DND-41 (cell line): ENCODE measurements around the gene NDUFS6.

ENCODE experiments used
- ATAC-seq: fragments of 200-7000 bp; cut with Tn5 transposase; 3 replicates; pipeline ENCODE4 v1.9.1; 2021; ENCODE audit warnings: low read depth; ENCODE audit not compliant: insufficient read depth
- DNase-seq: peaks from one replicate; pipeline ENCODE4 v3.0.0-alpha.2; 2020
- H2AFZ ChIP-seq: 2 replicates; pipeline ENCODE4 v1.6.0; 2012; ENCODE audit warnings: low read depth, low read length
- H3K27ac ChIP-seq: 2 replicates; pipeline ENCODE4 v1.5.1; 2012; ENCODE audit warnings: low read length, inconsistent platforms
- H3K27me3 ChIP-seq: fragments of 200-600 bp; sonication (generic); 2 replicates; pipeline ENCODE4 v1.6.0; 2012; ENCODE audit warnings: low read length, mild to moderate bottlenecking, inconsistent platforms; ENCODE audit not compliant: insufficient read depth, poor library complexity
- H3K36me3 ChIP-seq: 2 replicates; pipeline ENCODE4 v1.5.1; 2012; ENCODE audit warnings: low read length, inconsistent platforms; ENCODE audit not compliant: insufficient read depth
- H3K4me1 ChIP-seq: 2 replicates; pipeline ENCODE4 v1.5.1; 2012; ENCODE audit warnings: mild to moderate bottlenecking, low read length; ENCODE audit not compliant: insufficient read depth
- H3K4me2 ChIP-seq: 2 replicates; pipeline ENCODE4 v1.6.0; 2012; ENCODE audit warnings: mild to moderate bottlenecking, moderate library complexity, low read length, inconsistent platforms; ENCODE audit not compliant: insufficient read depth
- H3K4me3 ChIP-seq, 2 experiments: fragments of 200-600 bp in 1 of 2; shearing (Covaris generic) in 1 of 2; 2 replicates each; pipeline ENCODE4 v1.5.1; 2012 to 2016; ENCODE audit warnings: inconsistent platforms in 2 of 2, low read length in 2 of 2, mild to moderate bottlenecking in 2 of 2, low read depth in 1 of 2, moderate library complexity in 1 of 2
- H3K79me2 ChIP-seq: 2 replicates; pipeline ENCODE4 v1.6.0; 2012; ENCODE audit warnings: low read length, inconsistent platforms; ENCODE audit not compliant: insufficient read depth
- H3K9ac ChIP-seq: 2 replicates; pipeline ENCODE4 v1.6.0; 2012; ENCODE audit warnings: low read depth, mild to moderate bottlenecking, inconsistent platforms, low read length, moderate library complexity
- H3K9me3 ChIP-seq: 2 replicates; pipeline ENCODE4 v1.5.1; 2012; ENCODE audit warnings: low read length, moderate library complexity, mild to moderate bottlenecking, inconsistent platforms; ENCODE audit not compliant: insufficient read depth, severe bottlenecking
- H4K20me1 ChIP-seq: 2 replicates; pipeline ENCODE4 v1.6.0; 2012; ENCODE audit warnings: low read length; ENCODE audit not compliant: insufficient read depth
- EZH2 ChIP-seq: IDR thresholded peaks from 3 replicates; pipeline ENCODE4 v1.6.1; 2012; ENCODE audit warnings: borderline replicate concordance, low read depth, mild to moderate bottlenecking, moderate library complexity, low read length, inconsistent platforms; ENCODE audit not compliant: severe bottlenecking
- TF ChIP-seq, protein P1 (sequence below): IDR thresholded peaks from 2 replicates; pipeline ENCODE4 v1.5.1; 2012; ENCODE audit warnings: borderline replicate concordance, low read length, moderate library complexity, mild to moderate bottlenecking; ENCODE audit not compliant: poor library complexity, severe bottlenecking; ENCODE audit errors: extremely low read depth

The NDUFS6 gene

DNA sequence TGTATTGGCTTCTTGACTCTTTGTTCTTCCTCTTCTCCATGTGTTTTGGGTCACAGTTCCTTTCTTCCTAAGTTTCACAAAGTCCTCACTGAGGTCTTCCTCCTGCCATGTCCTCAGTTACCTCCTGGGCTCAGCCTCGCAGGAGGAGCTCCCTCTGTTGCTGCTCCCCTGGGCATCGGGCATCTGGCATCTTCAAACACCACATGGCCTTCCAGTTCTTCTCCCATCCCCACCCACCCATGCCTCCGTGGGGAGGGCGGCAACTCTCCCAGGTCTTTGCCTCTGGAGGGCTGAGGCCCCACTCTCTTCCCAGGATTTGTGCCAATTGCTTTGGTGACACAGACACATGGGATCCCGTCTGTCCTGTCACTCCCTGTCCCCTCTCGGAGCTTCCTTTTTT lies 24.4 kb upstream of the NDUFS6 start:
- H3K9ac ChIP-seq = no peak overlapping the region
- no peaks in the 10 kb centered on the region for H3K4me1 ChIP-seq
- no peak for ATAC-seq
- no peak overlapping the region for H2AFZ ChIP-seq
- H3K9me3 ChIP-seq = no peaks in the 10 kb centered on the region
- H3K4me2 ChIP-seq = no peak overlapping the region
- DNase-seq = no peak
- no peaks in the 10 kb centered on the region for H3K79me2 ChIP-seq
- peaks cover 15% of the 10 kb centered on the region for H3K27me3 ChIP-seq
- H3K36me3 ChIP-seq = no peaks in the 10 kb centered on the region
- no peak overlapping the region for H3K4me3 ChIP-seq
- TF ChIP-seq EZH2 = no peak
- TF ChIP-seq, protein P1, sequence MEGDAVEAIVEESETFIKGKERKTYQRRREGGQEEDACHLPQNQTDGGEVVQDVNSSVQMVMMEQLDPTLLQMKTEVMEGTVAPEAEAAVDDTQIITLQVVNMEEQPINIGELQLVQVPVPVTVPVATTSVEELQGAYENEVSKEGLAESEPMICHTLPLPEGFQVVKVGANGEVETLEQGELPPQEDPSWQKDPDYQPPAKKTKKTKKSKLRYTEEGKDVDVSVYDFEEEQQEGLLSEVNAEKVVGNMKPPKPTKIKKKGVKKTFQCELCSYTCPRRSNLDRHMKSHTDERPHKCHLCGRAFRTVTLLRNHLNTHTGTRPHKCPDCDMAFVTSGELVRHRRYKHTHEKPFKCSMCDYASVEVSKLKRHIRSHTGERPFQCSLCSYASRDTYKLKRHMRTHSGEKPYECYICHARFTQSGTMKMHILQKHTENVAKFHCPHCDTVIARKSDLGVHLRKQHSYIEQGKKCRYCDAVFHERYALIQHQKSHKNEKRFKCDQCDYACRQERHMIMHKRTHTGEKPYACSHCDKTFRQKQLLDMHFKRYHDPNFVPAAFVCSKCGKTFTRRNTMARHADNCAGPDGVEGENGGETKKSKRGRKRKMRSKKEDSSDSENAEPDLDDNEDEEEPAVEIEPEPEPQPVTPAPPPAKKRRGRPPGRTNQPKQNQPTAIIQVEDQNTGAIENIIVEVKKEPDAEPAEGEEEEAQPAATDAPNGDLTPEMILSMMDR = no peak
- no peak overlapping the region for H3K27ac ChIP-seq
- no peaks in the 10 kb centered on the region for H4K20me1 ChIP-seq

DNA sequence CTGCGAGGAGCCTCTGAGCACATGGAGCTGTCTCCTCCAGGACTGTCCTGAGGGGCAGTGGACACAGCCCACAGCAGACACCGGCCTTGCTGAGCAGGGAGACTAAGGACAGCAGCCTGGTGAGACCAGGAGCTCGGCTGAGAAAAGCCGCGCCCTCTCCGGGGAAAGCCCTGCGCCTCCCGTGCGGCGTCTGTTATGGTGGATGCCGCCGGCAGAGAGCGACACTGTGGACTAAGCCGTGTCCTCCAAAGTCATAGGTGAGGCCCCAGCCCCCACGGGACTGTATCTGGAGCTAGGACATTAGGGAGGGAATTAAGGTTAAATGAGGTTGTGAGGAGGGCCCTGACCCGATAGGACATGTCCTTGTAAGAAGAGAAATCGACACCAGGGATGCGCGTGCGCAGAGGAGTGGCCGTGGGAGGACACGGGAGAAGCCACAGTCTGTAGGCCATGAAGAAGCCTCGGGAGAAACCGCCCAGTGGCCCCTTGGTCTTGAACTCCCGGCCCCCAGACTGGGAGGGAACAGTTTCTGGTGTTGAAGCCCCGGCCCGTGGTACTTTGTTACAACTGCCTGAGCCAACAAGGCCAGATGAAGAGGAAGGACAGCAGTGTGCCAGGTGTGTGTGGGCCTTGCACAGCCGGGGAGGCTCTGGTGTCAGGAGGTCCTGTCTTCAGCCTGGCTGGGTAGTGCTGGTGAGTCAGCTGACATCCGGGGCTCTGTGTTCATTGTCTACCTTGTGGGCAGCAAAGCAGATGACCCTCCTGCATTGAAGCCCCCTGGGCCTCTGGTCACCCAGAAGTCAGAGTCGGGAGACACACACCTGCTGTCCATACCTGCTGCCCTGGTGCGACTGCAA lies 23.7 kb upstream of the NDUFS6 start:
- Histone ChIP-seq H3K4me3 (no peak overlapping the region), H3K9me3 (no peaks in the 10 kb centered on the region), H3K27me3 (peaks cover 11% of the 10 kb centered on the region), H3K9ac (no peak overlapping the region), H2AFZ (no peak overlapping the region), H3K4me1 (no peaks in the 10 kb centered on the region), H3K4me2 (no peak overlapping the region), H3K27ac (no peak overlapping the region), H3K79me2 (no peaks in the 10 kb centered on the region), H4K20me1 (no peaks in the 10 kb centered on the region), H3K36me3 (no peaks in the 10 kb centered on the region)
- ATAC-seq = no peak
- DNase-seq = no peak
- TF ChIP-seq EZH2 = no peak
- TF ChIP-seq, protein P1 = no peak

DNA sequence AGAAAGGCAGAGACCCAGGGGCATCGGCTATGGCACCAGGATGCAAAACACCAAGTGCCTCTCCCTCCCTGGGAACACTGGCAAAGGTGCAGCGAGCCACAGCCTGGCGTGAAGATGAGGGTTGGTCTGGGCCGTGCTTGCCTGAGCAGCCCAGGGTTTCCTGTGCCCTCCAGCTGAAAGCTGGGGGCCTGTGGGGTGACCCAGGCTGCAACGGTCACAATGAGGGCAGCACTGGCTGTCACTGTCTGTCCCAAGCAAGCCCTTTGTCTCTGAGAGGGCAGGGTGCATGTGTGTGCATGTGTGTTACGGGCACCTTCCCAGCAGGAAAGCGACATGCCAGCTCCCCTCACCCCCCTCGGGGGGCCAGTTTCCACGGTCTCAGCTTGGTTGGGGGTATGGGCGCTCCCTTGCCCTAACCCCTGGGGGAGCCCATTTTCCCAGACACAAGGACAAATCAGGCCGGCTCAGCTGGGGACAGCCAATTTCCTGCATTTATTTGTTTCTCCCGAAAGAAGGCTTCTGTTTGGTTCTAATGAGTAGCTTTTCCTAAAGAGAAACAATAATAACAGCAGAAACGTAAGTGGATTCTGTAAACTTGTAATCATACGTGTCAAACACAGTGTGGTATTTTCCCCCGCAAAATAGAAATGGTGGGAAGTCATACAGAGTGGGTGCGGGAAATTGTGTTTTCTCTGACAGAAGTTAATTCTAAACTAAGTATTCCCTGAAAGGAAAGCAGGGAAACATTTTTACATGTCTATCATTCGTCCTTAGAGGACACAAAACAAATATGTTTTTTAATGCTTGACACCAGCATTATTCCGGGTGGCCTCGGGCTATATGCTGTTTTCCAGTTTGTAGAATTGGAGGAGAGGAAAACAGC lies 22.8 kb upstream of the NDUFS6 start:
- Histone ChIP-seq H3K27me3 (peaks cover 8% of the 10 kb centered on the region), H3K4me3 (no peak overlapping the region), H3K79me2 (no peaks in the 10 kb centered on the region), H4K20me1 (no peaks in the 10 kb centered on the region), H3K4me2 (no peak overlapping the region), H3K27ac (no peak overlapping the region), H3K9me3 (no peaks in the 10 kb centered on the region), H3K36me3 (no peaks in the 10 kb centered on the region), H3K4me1 (no peaks in the 10 kb centered on the region), H3K9ac (no peak overlapping the region), H2AFZ (no peak overlapping the region)
- no peak for TF ChIP-seq EZH2
- TF ChIP-seq, protein P1 = no peak
- ATAC-seq (no peak), DNase-seq (no peak)
